K562 (cell line): ENCODE measurements around the gene NLE1. TPM values are rescaled to one million over a fixed set of nuclear protein-coding genes. Genes with fewer than 3 reads are reported as not detected.

ENCODE experiments used
- CEBPZ ChIP-seq: fragments of 150-350 bp; IDR thresholded peaks from 2 replicates; pipeline ENCODE4 v1.6.1; 2014; ENCODE audit warnings: low read depth, mild to moderate bottlenecking, low read length, borderline replicate concordance
- ELF1 ChIP-seq: fragments of 200-800 bp; sonication (Bioruptor generic); IDR thresholded peaks from 2 replicates; pipeline ENCODE4 v1.6.1; 2016; ENCODE audit warnings: missing genetic modification characterization, missing compliant biosample characterization
- PURB ChIP-seq: sonication (generic); formaldehyde crosslinking; IDR thresholded peaks from 2 replicates; pipeline ENCODE4 v1.9.0; 2021; ENCODE audit warnings: low read depth, mild to moderate bottlenecking, missing genetic modification reagents
- SPI1 ChIP-seq: IDR thresholded peaks from 2 replicates; pipeline ENCODE4 v1.6.1; 2011; ENCODE audit warnings: low read depth, low read length, control low read depth, borderline replicate concordance
- ZNF23 ChIP-seq: fragments of 250-450 bp; sonication (Bioruptor Pico); IDR thresholded peaks from 2 replicates; pipeline ENCODE4 v1.4.0; 2020; ENCODE audit warnings: mild to moderate bottlenecking
- ZNF695 ChIP-seq: fragments of 450-650 bp; formaldehyde crosslinking; IDR thresholded peaks from 2 replicates; pipeline ENCODE4 v1.4.0; 2020; ENCODE audit warnings: mild to moderate bottlenecking, moderate library complexity
- polyA plus RNA-seq, 8 experiments: library from polyadenylated mRNA; depleted of rRNA in 4 of 8; stranded (reverse) in 5 of 8; unstranded in 3 of 8; fragments of >200 nt; fragmentation: Nextera tagmentation in 2 of 8; fragmentation: Illumina TruSeq in 1 of 8; extraction: Ambion mirVana in 2 of 8; extraction: Trizol in 1 of 8; gene quantifications; 2 replicates each; pipeline versions ENCODE4 v1.2.1 to v1.2.3, GENCODE V29; 2011 to 2014; ENCODE audit warnings: inconsistent platforms in 1 of 8, missing spikeins in 1 of 8
- total RNA-seq, 7 experiments: library from RNA; depleted of rRNA in 6 of 7; stranded (reverse); fragments of >200 nt in 6 of 7; fragmentation: Illumina TruSeq in 2 of 7; extraction: Trizol in 2 of 7; gene quantifications; 2 replicates each; pipeline versions ENCODE4 v1.2.1 to v1.2.3, GENCODE V29; 2011 to 2021; ENCODE audit warnings: low replicate concordance in 1 of 7
- TF ChIP-seq, protein P1 (sequence below): fragments of 200-600 bp; sonication (generic); IDR thresholded peaks from one replicate; pipeline ENCODE4 v1.6.1; 2012; ENCODE audit warnings: mild to moderate bottlenecking, low read depth, low read length, inconsistent platforms

NLE1 gene
- total and polyA plus RNA-seq, 9 of the 15 experiments (the other 6 are each of a cell fraction or from before 2014, with no cell fraction given) = 3.8 to 69.0 (median 29.4) TPM

DNA sequence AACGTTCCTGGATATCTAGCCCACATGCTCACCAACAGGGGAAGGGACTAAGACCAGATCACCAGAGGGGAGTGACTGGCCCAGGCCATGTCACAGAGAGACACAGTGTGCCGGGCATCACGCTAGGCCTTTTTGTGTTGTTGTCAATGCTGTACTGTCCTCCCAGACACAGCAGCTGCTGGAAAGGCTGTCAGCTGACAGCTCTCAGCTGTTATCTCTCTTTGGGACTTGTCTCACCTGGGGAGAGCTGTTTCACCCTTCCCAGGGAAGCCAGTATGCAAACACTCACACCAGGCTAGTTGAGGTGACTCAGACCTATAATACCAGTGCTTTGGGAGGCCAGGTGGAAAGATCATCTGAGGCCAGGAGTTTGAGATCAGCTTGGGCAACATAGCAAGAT, 24.9 kb upstream of the NLE1 start (continued):
- TF ChIP-seq CEBPZ (no peak), ELF1 (tag) (no peak), PURB (no peak), ZNF695 (no peak), ZNF23 (CRISPR knock-in tag) (no peak), SPI1 (no peak)
- TF ChIP-seq, protein P1, sequence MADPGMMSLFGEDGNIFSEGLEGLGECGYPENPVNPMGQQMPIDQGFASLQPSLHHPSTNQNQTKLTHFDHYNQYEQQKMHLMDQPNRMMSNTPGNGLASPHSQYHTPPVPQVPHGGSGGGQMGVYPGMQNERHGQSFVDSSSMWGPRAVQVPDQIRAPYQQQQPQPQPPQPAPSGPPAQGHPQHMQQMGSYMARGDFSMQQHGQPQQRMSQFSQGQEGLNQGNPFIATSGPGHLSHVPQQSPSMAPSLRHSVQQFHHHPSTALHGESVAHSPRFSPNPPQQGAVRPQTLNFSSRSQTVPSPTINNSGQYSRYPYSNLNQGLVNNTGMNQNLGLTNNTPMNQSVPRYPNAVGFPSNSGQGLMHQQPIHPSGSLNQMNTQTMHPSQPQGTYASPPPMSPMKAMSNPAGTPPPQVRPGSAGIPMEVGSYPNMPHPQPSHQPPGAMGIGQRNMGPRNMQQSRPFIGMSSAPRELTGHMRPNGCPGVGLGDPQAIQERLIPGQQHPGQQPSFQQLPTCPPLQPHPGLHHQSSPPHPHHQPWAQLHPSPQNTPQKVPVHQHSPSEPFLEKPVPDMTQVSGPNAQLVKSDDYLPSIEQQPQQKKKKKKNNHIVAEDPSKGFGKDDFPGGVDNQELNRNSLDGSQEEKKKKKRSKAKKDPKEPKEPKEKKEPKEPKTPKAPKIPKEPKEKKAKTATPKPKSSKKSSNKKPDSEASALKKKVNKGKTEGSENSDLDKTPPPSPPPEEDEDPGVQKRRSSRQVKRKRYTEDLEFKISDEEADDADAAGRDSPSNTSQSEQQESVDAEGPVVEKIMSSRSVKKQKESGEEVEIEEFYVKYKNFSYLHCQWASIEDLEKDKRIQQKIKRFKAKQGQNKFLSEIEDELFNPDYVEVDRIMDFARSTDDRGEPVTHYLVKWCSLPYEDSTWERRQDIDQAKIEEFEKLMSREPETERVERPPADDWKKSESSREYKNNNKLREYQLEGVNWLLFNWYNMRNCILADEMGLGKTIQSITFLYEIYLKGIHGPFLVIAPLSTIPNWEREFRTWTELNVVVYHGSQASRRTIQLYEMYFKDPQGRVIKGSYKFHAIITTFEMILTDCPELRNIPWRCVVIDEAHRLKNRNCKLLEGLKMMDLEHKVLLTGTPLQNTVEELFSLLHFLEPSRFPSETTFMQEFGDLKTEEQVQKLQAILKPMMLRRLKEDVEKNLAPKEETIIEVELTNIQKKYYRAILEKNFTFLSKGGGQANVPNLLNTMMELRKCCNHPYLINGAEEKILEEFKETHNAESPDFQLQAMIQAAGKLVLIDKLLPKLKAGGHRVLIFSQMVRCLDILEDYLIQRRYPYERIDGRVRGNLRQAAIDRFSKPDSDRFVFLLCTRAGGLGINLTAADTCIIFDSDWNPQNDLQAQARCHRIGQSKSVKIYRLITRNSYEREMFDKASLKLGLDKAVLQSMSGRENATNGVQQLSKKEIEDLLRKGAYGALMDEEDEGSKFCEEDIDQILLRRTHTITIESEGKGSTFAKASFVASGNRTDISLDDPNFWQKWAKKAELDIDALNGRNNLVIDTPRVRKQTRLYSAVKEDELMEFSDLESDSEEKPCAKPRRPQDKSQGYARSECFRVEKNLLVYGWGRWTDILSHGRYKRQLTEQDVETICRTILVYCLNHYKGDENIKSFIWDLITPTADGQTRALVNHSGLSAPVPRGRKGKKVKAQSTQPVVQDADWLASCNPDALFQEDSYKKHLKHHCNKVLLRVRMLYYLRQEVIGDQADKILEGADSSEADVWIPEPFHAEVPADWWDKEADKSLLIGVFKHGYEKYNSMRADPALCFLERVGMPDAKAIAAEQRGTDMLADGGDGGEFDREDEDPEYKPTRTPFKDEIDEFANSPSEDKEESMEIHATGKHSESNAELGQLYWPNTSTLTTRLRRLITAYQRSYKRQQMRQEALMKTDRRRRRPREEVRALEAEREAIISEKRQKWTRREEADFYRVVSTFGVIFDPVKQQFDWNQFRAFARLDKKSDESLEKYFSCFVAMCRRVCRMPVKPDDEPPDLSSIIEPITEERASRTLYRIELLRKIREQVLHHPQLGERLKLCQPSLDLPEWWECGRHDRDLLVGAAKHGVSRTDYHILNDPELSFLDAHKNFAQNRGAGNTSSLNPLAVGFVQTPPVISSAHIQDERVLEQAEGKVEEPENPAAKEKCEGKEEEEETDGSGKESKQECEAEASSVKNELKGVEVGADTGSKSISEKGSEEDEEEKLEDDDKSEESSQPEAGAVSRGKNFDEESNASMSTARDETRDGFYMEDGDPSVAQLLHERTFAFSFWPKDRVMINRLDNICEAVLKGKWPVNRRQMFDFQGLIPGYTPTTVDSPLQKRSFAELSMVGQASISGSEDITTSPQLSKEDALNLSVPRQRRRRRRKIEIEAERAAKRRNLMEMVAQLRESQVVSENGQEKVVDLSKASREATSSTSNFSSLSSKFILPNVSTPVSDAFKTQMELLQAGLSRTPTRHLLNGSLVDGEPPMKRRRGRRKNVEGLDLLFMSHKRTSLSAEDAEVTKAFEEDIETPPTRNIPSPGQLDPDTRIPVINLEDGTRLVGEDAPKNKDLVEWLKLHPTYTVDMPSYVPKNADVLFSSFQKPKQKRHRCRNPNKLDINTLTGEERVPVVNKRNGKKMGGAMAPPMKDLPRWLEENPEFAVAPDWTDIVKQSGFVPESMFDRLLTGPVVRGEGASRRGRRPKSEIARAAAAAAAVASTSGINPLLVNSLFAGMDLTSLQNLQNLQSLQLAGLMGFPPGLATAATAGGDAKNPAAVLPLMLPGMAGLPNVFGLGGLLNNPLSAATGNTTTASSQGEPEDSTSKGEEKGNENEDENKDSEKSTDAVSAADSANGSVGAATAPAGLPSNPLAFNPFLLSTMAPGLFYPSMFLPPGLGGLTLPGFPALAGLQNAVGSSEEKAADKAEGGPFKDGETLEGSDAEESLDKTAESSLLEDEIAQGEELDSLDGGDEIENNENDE = no peak
